Measurements from ENCODE around the gene HS2ST1. TPM values are rescaled to one million over a fixed set of nuclear protein-coding genes. Genes with fewer than 3 reads are reported as not detected.
"Not testable (repeated sequence)": the region's sequence is repeated elsewhere in the genome, so short reads cannot be mapped to it uniquely, and the experiment has no call there.

Gene HS2ST1
- 10 to 100 TPM in 5 of 6 donors, 1 to 10 TPM in 1; 8.4 to 20.3 (median 13.9) TPM for total RNA-seq

DNA sequence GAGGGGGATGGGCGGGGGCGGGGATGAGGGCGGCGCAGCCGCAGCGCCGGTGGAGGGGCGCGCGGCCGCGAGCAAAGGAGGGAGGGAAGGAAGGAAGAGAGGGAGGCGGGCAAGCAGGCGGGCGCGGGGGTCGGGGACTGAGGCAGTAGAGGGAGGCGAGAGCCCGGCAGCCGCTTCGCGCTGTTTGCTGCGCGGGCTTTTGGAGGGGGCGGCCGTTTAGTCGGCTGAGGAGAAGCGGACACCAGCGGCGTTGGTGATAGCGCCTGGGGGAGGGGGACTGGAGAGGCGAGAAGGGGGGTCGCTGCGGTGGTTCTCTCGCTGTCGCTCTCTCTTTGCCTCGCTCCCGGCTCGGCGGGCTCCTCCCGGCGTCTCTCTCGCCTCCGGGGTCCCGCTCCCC is at the start of gene HS2ST1:
HS2ST1 (plus strand) TSS at position 35 of the 397 bp plus-strand sequence.
- Histone ChIP-seq H3K9me3 (no peaks in the 10 kb centered on the region), H3K27me3 (no peaks in the 10 kb centered on the region), H3K4me1 (peaks cover 13 to 30% (median 19%) of the 10 kb centered on the region in 4 donors), H3K27ac (peak within 1 kb of the TSS; percentile 90 to 96 (median 92)), H3K4me3 (peak within 1 kb of the TSS; percentile 95 to 97 (median 96)), H3K36me3 (peaks cover 0 to 3% (median 1%) of the 10 kb centered on the region in 4 donors)
- TF ChIP-seq EP300 (IDR thresholded peaks at IDR 0.05) (no peak), POLR2AphosphoS5 (IDR thresholded peaks at IDR 0.05) (peak; percentile 14 to 65), POLR2A (IDR thresholded peaks at IDR 0.05) (peak in 3 of 4 donors; percentile 44 to 69 (median 52))
- TF ChIP-seq, protein P1, sequence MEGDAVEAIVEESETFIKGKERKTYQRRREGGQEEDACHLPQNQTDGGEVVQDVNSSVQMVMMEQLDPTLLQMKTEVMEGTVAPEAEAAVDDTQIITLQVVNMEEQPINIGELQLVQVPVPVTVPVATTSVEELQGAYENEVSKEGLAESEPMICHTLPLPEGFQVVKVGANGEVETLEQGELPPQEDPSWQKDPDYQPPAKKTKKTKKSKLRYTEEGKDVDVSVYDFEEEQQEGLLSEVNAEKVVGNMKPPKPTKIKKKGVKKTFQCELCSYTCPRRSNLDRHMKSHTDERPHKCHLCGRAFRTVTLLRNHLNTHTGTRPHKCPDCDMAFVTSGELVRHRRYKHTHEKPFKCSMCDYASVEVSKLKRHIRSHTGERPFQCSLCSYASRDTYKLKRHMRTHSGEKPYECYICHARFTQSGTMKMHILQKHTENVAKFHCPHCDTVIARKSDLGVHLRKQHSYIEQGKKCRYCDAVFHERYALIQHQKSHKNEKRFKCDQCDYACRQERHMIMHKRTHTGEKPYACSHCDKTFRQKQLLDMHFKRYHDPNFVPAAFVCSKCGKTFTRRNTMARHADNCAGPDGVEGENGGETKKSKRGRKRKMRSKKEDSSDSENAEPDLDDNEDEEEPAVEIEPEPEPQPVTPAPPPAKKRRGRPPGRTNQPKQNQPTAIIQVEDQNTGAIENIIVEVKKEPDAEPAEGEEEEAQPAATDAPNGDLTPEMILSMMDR (IDR thresholded peaks at IDR 0.05): no peak
- ATAC-seq (ENCODE audit: low FRiP score in 2 of 2) (no peak), DNase-seq (peak in 1 of 2 donors; percentile 97)
- 0% methylated on average over 39 of the region's 45 CpGs; no CpG with 5 or more reads in 1 of the 2 donors for WGBS, 2 donors

GRCh38 chr1:86865973-86866637 is 48.3 kb upstream of the HS2ST1 start:
- DNase-seq (no peak), ATAC-seq (ENCODE audit: low FRiP score in 2 of 2) (no peak)
- H3K9me3 ChIP-seq: no peaks in the 10 kb centered on the region
- WGBS, 2 donors: 61 to 91% methylated on average over 6 of the region's 6 CpGs
- TF ChIP-seq EP300 (IDR thresholded peaks at IDR 0.05) (no peak), POLR2A (IDR thresholded peaks at IDR 0.05) (no peak), POLR2AphosphoS5 (IDR thresholded peaks at IDR 0.05) (no peak)
- TF ChIP-seq, protein P1 (IDR thresholded peaks at IDR 0.05): no peak
- peaks cover 0 to 10% (median 0%) of the 10 kb centered on the region in 4 donors for H3K36me3 ChIP-seq
- H3K27ac ChIP-seq: no peak overlapping the region
- H3K27me3 ChIP-seq: no peaks in the 10 kb centered on the region
- no peaks in the 10 kb centered on the region for H3K4me1 ChIP-seq
- no peak overlapping the region for H3K4me3 ChIP-seq

GRCh38 chr1:86866665-86867064 is 47.8 kb upstream of the HS2ST1 start:
- H3K4me3 ChIP-seq: no peak overlapping the region
- H3K27me3 ChIP-seq: no peaks in the 10 kb centered on the region
- H3K27ac ChIP-seq: no peak overlapping the region
- H3K4me1 ChIP-seq: no peaks in the 10 kb centered on the region
- TF ChIP-seq POLR2A (IDR thresholded peaks at IDR 0.05) (no peak), POLR2AphosphoS5 (IDR thresholded peaks at IDR 0.05) (no peak)
- H3K9me3 ChIP-seq: no peaks in the 10 kb centered on the region
- no peak for DNase-seq
- ATAC-seq (ENCODE audit: low FRiP score in 2 of 2): no peak
- peaks cover 0 to 10% (median 0%) of the 10 kb centered on the region in 4 donors for H3K36me3 ChIP-seq

- not testable (repeated sequence) for H3K27ac ChIP-seq; H3K27me3 ChIP-seq; DNase-seq; H3K4me3 ChIP-seq; H3K4me1 ChIP-seq; ATAC-seq (ENCODE audit: low FRiP score in 2 of 2); H3K9me3 ChIP-seq; H3K36me3 ChIP-seq
- WGBS, 2 donors: 91 to 93% methylated on average over 4 of the region's 4 CpGs
Observed at GRCh38 chr1:86867278-86867677, 47.2 kb upstream of the HS2ST1 start.

DNA sequence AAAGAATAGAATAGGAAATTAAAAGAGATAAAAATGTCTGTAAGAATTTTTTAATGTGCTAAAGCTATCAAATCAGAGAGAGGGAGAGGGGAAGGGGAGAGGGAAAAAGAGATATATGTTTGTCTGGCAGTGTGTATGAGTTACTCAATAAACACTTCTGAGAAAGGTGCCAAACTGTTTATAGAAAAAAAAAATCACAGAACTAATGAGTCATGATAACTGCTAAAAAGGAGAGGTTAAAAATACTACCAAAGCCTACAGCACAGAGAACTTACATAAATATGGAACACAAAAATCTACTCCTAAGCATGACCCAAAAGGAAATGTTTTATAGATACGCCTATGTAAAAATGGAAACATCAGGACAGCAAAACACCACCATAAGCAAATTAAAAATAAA is 46.0 kb upstream of the HS2ST1 start:
- ATAC-seq (ENCODE audit: low FRiP score in 2 of 2) (no peak), DNase-seq (no peak)
- Histone ChIP-seq H3K36me3 (peaks cover 0 to 5% (median 3%) of the 10 kb centered on the region in 4 donors), H3K27me3 (no peaks in the 10 kb centered on the region), H3K27ac (no peak overlapping the region), H3K4me3 (no peak overlapping the region), H3K9me3 (no peaks in the 10 kb centered on the region), H3K4me1 (no peaks in the 10 kb centered on the region)
- WGBS, 2 donors: 89 to 96% methylated on average over 1 of the region's 1 CpG
- TF ChIP-seq POLR2A (IDR thresholded peaks at IDR 0.05): no peak
- TF ChIP-seq EP300 (IDR thresholded peaks at IDR 0.05): no peak
- TF ChIP-seq POLR2AphosphoS5 (IDR thresholded peaks at IDR 0.05): no peak
- TF ChIP-seq, protein P1 (IDR thresholded peaks at IDR 0.05): no peak

GRCh38 chr1:86871001-86871400 is 43.4 kb upstream of the HS2ST1 start:
- Histone ChIP-seq H3K4me3 (no peak overlapping the region), H3K27me3 (no peaks in the 10 kb centered on the region), H3K4me1 (no peaks in the 10 kb centered on the region), H3K36me3 (peaks cover 0 to 5% (median 3%) of the 10 kb centered on the region in 4 donors), H3K9me3 (no peaks in the 10 kb centered on the region), H3K27ac (no peak overlapping the region)
- DNase-seq (no peak), ATAC-seq (ENCODE audit: low FRiP score in 2 of 2) (no peak)
- 72 to 75% methylated on average over 3 of the region's 3 CpGs for WGBS, 2 donors
- no peak for TF ChIP-seq POLR2A (IDR thresholded peaks at IDR 0.05)
- TF ChIP-seq, protein P1 (IDR thresholded peaks at IDR 0.05): no peak

Data from upper lobe of left lung (tissue), 6 donors.